IMR-90 (cell line): ENCODE results near the gene LATS2.

Source experiments
- MAZ ChIP-seq: IDR thresholded peaks from 2 replicates; pipeline ENCODE4 v1.6.1; 2012; ENCODE audit warnings: low read depth, mild to moderate bottlenecking, low read length, improper control_type of control experiment, moderate library complexity, borderline replicate concordance
- SMC3 ChIP-seq: fragments of 150-350 bp; IDR thresholded peaks from 2 replicates; pipeline ENCODE4 v1.6.1; 2016; ENCODE audit warnings: low read depth, mild to moderate bottlenecking, antibody characterized with exemption, low read length, moderate library complexity
- TF ChIP-seq, protein P1 (sequence below): fragments of 150-350 bp; IDR thresholded peaks from 2 replicates; pipeline ENCODE4 v1.6.1; 2017; ENCODE audit warnings: mild to moderate bottlenecking, antibody characterized with exemption, low read length, low read depth

DNA sequence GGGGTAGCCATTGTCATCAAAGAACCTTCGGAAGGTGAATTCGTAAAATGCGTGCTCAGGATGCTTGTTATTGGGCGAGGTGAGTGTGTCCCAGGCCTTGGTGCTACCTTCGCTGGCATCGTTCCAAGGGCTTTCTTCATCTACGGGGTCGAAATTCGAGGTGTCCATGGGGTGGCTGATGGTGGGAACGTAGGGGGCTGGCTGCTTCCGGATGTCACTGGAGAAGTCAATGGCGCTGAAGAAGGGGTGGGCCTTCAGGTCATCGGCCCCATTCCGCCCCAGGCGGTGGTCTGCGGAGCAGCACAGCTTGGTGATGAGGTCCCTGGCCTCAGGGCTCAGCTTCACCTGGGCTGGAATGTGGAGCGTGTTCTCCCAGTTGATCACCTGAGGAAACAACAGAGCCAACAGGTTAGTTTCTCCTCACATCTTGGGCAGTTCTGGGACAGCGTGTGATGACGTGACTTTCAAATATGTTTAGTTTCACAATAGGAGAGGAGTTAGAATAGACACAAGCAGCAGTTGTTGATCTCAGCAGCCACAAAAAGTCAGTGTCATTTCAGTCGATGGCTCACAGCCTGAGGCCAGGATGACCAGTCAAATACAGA is 86.3 kb downstream of the LATS2 start:
- TF ChIP-seq MAZ: no peak
- no peak for TF ChIP-seq SMC3
- TF ChIP-seq, protein P1, sequence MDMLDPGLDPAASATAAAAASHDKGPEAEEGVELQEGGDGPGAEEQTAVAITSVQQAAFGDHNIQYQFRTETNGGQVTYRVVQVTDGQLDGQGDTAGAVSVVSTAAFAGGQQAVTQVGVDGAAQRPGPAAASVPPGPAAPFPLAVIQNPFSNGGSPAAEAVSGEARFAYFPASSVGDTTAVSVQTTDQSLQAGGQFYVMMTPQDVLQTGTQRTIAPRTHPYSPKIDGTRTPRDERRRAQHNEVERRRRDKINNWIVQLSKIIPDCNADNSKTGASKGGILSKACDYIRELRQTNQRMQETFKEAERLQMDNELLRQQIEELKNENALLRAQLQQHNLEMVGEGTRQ: no peak
